Hepatocyte (in vitro differentiated cells): Measurements from ENCODE around the gene ATP5F1D. TPM values are rescaled to one million over a fixed set of nuclear protein-coding genes. Genes with fewer than 3 reads are reported as not detected.

Experiments used
- DNase-seq: peaks from one replicate; pipeline ENCODE4 v3.0.0-alpha.2; 2016; ENCODE audit warnings: low spot score
- H2AFZ ChIP-seq: fragments of 200-600 bp; sonication (generic); 2 replicates; pipeline ENCODE4 v1.6.0; 2016; ENCODE audit warnings: antibody characterized with exemption, mild to moderate bottlenecking
- H3K27ac ChIP-seq: fragments of 200-600 bp; sonication (generic); 2 replicates; pipeline ENCODE4 v1.5.1; 2016; ENCODE audit warnings: mild to moderate bottlenecking
- H3K27me3 ChIP-seq: fragments of 200-600 bp; sonication (generic); 2 replicates; pipeline ENCODE4 v1.6.1; 2016
- H3K36me3 ChIP-seq: fragments of 200-600 bp; sonication (generic); replicated peaks from 2 replicates; pipeline ENCODE4 v1.5.1; 2016; ENCODE audit warnings: low read depth; ENCODE audit not compliant: insufficient read depth
- H3K4me1 ChIP-seq: fragments of 200-600 bp; sonication (generic); 2 replicates; pipeline ENCODE4 v1.5.1; 2016; ENCODE audit warnings: mild to moderate bottlenecking, moderate library complexity; ENCODE audit not compliant: insufficient read depth
- H3K4me2 ChIP-seq: fragments of 200-600 bp; sonication (generic); 2 replicates; pipeline ENCODE4 v1.6.0; 2016
- H3K4me3 ChIP-seq: fragments of 200-600 bp; sonication (generic); 2 replicates; pipeline ENCODE4 v1.5.1; 2016; ENCODE audit warnings: mild to moderate bottlenecking
- H3K79me2 ChIP-seq: fragments of 200-600 bp; sonication (generic); 2 replicates; pipeline ENCODE4 v1.6.0; 2017; ENCODE audit warnings: mild to moderate bottlenecking
- H3K9me2 ChIP-seq: fragments of 200-600 bp; sonication (generic); replicated peaks from 2 replicates; pipeline ENCODE4 v1.6.0; 2017; ENCODE audit warnings: mild to moderate bottlenecking; ENCODE audit not compliant: insufficient read depth
- H3K9me3 ChIP-seq: fragments of 200-600 bp; sonication (generic); 2 replicates; pipeline ENCODE4 v1.5.1; 2016; ENCODE audit warnings: low read depth, mild to moderate bottlenecking
- H4K20me1 ChIP-seq: fragments of 200-600 bp; sonication (generic); 2 replicates; pipeline ENCODE4 v1.6.0; 2016; ENCODE audit warnings: mild to moderate bottlenecking; ENCODE audit not compliant: insufficient read depth, poor library complexity, severe bottlenecking
- EZH2 ChIP-seq: fragments of 200-600 bp; sonication (generic); IDR thresholded peaks from 2 replicates; pipeline ENCODE4 v1.6.1; 2016; ENCODE audit warnings: antibody characterized with exemption, mild to moderate bottlenecking, borderline replicate concordance
- EZH2phosphoT487 ChIP-seq: fragments of 200-600 bp; sonication (generic); IDR thresholded peaks from one replicate; pipeline ENCODE4 v1.6.1; 2018; ENCODE audit warnings: antibody characterized with exemption, mild to moderate bottlenecking, low read depth, moderate library complexity; ENCODE audit not compliant: unreplicated experiment, severe bottlenecking
- WGBS: methylation state at CpG from one replicate; pipeline ENCODE4 v1.1.6; 2016; ENCODE audit warnings: low lambda C conversion rate; ENCODE audit errors: missing lambda C conversion rate; 5-methylcytosine and 5-hydroxymethylcytosine counted together
- polyA plus RNA-seq: library from polyadenylated mRNA; unstranded; fragments of >200 nt; fragmentation: Nextera tagmentation; extraction: Ambion mirVana; gene quantifications from 2 replicates; pipeline ENCODE4 v1.2.1, GENCODE V29; 2016
- total RNA-seq: library from RNA; depleted of rRNA; stranded (reverse); fragments of >200 nt; gene quantifications from 2 replicates; pipeline ENCODE4 v1.2.3, GENCODE V29; 2014
- TF ChIP-seq, protein P1 (sequence below): fragments of 200-600 bp; sonication (generic); IDR thresholded peaks from 2 replicates; pipeline ENCODE4 v1.5.1; 2016; ENCODE audit warnings: antibody characterized with exemption, mild to moderate bottlenecking; ENCODE audit not compliant: poor library complexity

ATP5F1D gene
- total and polyA plus RNA-seq, 2 experiments from 2014 or later: 54.0 to 291 TPM

- Histone ChIP-seq H4K20me1 (peaks cover 8% of the 10 kb centered on the region), H3K4me3 (no peak overlapping the region), H3K36me3 (no peaks in the 10 kb centered on the region), H3K27me3 (no peaks in the 10 kb centered on the region), H2AFZ (no peak overlapping the region), H3K9me3 (no peaks in the 10 kb centered on the region), H3K9me2 (no peaks in the 10 kb centered on the region), H3K4me2 (no peak overlapping the region), H3K79me2 (peaks cover 20% of the 10 kb centered on the region), H3K27ac (no peak overlapping the region), H3K4me1 (no peaks in the 10 kb centered on the region)
- 93% methylated on average over 16 of the region's 16 CpGs for WGBS
- no peak for DNase-seq
- TF ChIP-seq EZH2phosphoT487: no peak
- no peak for TF ChIP-seq EZH2
- TF ChIP-seq, protein P1, sequence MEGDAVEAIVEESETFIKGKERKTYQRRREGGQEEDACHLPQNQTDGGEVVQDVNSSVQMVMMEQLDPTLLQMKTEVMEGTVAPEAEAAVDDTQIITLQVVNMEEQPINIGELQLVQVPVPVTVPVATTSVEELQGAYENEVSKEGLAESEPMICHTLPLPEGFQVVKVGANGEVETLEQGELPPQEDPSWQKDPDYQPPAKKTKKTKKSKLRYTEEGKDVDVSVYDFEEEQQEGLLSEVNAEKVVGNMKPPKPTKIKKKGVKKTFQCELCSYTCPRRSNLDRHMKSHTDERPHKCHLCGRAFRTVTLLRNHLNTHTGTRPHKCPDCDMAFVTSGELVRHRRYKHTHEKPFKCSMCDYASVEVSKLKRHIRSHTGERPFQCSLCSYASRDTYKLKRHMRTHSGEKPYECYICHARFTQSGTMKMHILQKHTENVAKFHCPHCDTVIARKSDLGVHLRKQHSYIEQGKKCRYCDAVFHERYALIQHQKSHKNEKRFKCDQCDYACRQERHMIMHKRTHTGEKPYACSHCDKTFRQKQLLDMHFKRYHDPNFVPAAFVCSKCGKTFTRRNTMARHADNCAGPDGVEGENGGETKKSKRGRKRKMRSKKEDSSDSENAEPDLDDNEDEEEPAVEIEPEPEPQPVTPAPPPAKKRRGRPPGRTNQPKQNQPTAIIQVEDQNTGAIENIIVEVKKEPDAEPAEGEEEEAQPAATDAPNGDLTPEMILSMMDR: no peak
Observed at GRCh38 chr19:1224847-1225246, 16.7 kb upstream of the ATP5F1D start.

DNA sequence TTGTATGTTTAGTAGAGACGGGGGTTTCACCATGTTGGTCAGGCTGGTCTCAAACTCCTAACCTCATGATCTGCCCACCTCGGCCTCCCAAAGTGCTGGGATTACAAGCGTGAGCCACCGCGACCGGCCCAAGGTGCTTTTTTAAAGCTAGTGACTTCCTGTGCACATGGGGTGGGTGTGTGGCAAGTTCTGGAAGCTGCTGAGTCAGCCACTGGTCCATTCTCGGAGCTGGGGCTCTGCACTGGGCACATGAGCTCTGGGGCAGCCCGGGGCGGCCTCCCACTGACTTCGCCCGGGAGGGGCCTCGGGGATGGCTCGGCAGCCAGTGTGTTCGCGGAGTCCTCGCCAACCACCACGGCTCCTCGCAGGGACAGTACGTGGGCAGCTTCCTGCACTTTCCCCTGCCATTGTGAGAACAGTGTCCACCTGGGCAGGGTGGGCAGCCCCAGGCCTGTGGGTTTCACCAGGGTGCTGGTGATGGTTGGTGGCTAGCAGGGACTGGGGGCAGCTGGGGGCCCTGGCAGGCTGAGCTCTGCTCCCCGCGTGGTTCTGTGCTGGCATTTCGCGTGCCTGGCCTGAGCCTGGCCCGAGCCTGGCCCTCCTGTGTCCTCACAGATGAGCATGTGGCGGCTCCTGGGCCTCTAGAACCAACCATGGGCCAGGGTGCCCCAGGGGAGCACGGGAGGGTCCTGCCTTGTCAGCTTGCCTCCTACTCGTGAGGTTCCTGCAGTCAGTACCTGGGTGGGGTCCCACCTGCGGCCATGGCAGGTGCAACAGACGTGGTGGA, 15.9 kb upstream of the ATP5F1D start:
- no peak for TF ChIP-seq EZH2phosphoT487
- TF ChIP-seq, protein P1: no peak
- TF ChIP-seq EZH2: no peak
- 96% methylated on average over 26 of the region's 29 CpGs for WGBS
- H3K27ac ChIP-seq: no peak overlapping the region
- peaks cover 18% of the 10 kb centered on the region for H3K79me2 ChIP-seq
- DNase-seq: no peak
- H3K4me2 ChIP-seq: no peak overlapping the region
- H3K4me1 ChIP-seq: no peaks in the 10 kb centered on the region
- H4K20me1 ChIP-seq: peaks cover 8% of the 10 kb centered on the region
- H3K36me3 ChIP-seq: no peaks in the 10 kb centered on the region
- H3K27me3 ChIP-seq: no peaks in the 10 kb centered on the region
- H3K9me3 ChIP-seq: no peaks in the 10 kb centered on the region
- no peak overlapping the region for H2AFZ ChIP-seq
- no peak overlapping the region for H3K4me3 ChIP-seq
- H3K9me2 ChIP-seq: no peaks in the 10 kb centered on the region

DNA sequence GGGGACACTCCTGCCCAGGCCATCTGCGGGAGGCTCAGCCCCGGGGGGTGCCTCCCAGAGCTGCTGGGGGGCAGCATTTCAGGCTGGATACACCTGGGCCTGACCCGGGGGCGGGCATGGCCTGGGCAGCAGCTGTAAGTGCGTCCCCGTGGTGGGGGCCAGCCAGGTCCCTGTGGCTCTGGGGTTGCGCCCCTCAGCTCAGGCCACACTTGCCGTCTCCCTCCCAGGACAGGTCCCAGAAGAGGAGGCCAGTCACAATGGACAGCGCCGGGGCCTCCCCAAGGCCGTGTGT, 15.4 kb upstream of the ATP5F1D start:
- no peak for DNase-seq
- 93% methylated on average over 9 of the region's 11 CpGs for WGBS

More for the DNA sequence above, 15.4 kb upstream of the ATP5F1D start:
- H3K4me1 ChIP-seq: no peaks in the 10 kb centered on the region
- no peak overlapping the region for H3K4me3 ChIP-seq
- H3K9me2 ChIP-seq: no peaks in the 10 kb centered on the region
- no peak overlapping the region for H3K4me2 ChIP-seq
- peaks cover 8% of the 10 kb centered on the region for H4K20me1 ChIP-seq
- no peak overlapping the region for H3K27ac ChIP-seq
- no peaks in the 10 kb centered on the region for H3K36me3 ChIP-seq
- H2AFZ ChIP-seq: no peak overlapping the region
- no peaks in the 10 kb centered on the region for H3K9me3 ChIP-seq
- TF ChIP-seq EZH2 (no peak), EZH2phosphoT487 (no peak)
- TF ChIP-seq, protein P1: no peak
- peaks cover 15% of the 10 kb centered on the region for H3K79me2 ChIP-seq
- H3K27me3 ChIP-seq: no peaks in the 10 kb centered on the region
